Measurements from ENCODE around the gene CHAD. TPM values are rescaled to one million over a fixed set of nuclear protein-coding genes. Genes with fewer than 3 reads are reported as not detected.

CHAD gene
- total and polyA plus RNA-seq, 2 of the 13 experiments (the other 11 are each of a cell fraction or from before 2014, with no cell fraction given): 1.4 TPM; not detected in 1

DNA sequence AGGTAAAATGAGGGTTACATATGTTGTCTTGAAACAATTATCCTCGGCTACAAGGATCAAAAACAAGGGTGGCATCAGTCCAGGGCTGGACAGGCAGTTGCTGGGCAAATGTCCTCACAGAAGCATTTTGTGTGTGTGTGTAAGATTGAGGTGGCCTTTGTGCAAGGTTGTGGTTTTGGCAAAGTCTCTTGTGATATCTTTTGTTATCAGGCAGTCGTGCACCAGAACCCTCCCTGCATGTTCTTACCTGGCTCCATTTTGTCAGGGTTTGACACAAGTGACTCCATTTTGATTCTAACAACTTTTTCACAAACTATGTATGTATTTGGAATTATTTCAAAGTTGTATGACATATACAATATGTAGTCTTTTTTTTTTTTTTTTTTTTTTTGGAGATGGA, 20.0 kb downstream of the CHAD start (continued):
- TF ChIP-seq ZBTB40 (IDR thresholded peaks at IDR 0.05) (no peak), ZBTB40 (CRISPR knock-in tag; IDR thresholded peaks at IDR 0.05) (no peak), ZNF737 (CRISPR knock-in tag; IDR thresholded peaks at IDR 0.05; ENCODE audit: borderline replicate concordance) (no peak), HMG20B (CRISPR knock-in tag; conservative IDR thresholded peaks at IDR 0.05) (no peak), SALL2 (CRISPR knock-in tag; IDR thresholded peaks at IDR 0.05) (no peak), CENPBD1 (CRISPR knock-in tag; IDR thresholded peaks at IDR 0.05; ENCODE audit: borderline replicate concordance, low read depth) (no peak), PHF21A (CRISPR knock-in tag; IDR thresholded peaks at IDR 0.05) (no peak)
